NCI-H748 (cell line): Measurements from ENCODE around the gene MX1.
A peak's percentile ranks its signal among the peaks of the same experiment; 100 is the strongest.

ENCODE experiments used
- DNase-seq: peaks from one replicate; lab custom pipeline; 2025; ENCODE audit not compliant: unreplicated experiment; lab: John Stamatoyannopoulos, UW

MX1 gene

DNA sequence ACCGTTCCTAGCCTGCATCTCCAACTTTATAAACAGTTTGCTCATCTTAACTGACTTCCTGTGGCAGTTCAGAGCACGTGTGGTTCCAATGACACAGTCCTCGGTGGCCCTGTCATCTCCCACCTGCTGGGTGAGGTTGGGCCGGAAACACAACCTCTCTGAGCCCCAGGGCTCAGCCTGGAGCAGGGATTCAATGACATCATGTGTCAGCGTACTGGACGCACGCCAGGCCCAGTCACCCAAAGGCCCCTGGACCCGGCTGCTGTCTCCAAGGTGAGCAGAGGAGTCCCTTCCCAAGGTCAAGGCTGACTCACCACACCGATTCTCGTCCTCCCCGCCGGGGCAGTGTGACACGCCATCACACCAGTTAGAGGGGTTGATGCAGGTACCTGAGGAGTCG is 62.0 kb downstream of the MX1 start:
- no peak for DNase-seq

DNA sequence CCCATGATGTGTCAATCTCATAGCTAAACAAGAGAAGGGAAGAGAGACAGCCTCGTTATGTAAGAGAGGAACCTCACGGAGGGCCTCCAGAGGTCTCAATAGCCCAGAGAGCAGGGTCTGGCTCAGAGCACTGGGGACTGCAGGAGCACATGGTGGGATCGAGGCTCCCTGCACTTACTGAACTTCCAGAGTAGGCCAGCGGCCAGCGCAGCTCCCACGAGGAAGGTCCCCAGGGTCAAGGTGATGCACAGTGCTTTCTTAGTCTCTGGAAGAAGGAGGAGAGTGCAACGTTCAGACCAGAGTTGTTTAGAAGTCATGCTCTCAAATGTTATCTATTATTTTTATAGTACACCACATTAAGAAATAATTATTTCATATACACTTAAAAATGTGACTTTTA is 63.3 kb downstream of the MX1 start:
- DNase-seq, result no peak

DNA sequence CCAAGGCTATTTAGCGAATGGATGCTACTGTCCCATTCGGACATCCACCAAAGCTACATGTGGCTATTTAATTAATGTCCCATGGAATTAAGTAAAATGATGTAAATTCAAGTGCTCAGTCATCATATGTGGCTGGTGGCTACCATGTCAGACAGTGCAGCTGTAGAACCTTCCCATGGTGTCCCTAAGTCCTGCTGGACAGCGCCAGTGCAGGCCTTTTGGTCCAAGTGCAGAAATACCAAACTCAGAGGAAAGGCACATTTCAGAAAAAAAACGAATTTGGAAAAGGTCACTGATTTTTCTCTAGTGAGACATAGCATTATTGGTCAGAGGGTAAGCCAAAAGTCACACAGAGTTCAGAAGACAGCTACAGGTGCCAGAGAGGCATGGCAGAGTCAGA is 64.3 kb downstream of the MX1 start:
- no peak for DNase-seq

DNA sequence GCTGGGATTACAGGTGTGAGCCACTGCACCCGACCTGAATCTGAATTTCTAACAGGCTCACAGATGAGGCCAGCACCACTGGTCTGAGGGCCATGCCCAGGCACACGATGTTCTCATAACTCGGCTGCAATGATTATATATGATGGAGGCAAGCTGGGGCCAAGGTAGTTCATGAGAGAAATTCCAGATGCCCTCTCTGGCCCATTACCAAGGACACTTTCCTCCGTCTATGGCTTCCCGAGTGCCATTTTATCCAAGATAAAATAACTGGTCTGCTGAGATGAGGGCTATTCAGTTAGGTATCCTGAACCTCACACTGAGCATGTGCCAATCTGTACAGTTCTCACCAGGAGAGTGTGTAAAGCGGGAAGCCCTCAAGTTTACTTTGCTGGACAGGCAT is 65.4 kb downstream of the MX1 start:
- no peak for DNase-seq

DNA sequence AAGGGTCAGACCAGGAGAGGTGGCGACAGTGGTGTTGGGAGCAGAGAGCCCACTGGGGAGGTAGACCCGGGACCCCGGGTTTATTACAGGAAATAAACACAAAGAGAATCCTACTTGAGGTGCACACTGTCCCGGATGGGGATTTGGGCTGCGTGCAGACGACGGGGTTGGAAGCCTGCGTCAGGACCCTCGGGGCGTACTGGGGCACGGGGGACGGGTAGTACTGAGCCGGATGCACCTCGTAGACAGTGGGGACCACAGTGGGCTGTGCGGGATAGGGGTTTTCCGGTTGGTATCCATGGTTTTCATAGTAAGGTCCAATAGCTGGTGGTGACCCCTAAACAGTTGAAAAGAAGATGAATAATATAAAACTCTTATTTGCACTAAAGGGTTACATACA is 68.2 kb downstream of the MX1 start:
- no peak for DNase-seq

DNA sequence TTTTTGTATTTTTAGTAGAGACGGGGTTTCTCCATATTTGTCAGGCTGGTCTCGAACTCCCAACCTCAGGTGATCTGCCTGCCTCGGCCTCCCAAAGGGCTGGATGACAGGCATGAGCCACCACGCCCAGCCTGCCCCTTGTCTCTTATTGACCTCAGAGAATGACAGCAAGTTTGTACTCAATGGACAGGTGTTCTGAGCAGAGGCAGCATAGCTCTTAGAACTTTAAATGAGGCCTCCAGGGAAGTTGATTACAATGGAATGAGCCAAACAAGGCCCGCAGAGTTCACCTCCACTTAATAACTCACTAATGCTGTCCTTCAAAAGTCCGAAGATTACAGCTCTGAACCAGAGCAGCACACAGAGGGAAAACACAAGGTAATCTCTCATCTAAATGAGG is 71.0 kb downstream of the MX1 start:
- DNase-seq, result no peak

DNA sequence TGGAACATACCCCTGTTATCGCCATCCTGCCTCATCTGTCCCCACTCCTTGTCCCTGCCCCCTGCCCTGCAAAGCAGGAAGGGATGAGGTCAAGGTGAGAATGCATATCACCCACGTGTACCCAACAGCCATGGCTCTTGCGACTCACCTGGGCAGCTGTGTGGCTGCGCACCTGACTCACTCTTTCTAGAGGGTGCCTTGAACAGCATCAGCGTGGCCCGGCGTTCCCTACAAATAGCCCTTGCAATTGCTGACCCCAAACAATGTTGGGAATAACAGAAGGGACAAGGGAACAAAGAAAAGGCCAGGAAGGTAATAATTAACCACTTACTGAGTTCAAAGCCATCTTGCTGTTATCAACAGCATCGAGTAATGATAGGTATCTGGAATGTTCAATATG is 71.7 kb downstream of the MX1 start:
- no peak for DNase-seq

DNA sequence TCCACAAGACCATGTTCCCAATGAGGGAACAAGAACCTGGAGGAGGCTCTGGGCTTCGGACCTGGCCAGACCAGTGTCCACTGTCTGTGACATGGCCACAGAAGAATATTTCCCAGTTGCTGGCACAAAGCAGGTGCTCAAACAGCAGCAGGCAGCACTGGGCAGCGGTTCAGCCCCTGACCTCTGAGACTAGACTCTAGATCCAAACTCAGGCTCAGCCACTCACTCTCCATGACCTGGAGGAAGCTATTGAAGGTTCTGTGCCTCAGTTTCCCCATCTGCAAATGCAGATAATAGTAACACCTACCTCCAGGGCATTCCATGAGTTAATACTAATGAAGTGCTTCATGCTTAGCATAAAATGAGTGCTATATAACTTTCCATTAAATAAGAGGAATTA is 73.9 kb downstream of the MX1 start:
- DNase-seq, result no peak

DNA sequence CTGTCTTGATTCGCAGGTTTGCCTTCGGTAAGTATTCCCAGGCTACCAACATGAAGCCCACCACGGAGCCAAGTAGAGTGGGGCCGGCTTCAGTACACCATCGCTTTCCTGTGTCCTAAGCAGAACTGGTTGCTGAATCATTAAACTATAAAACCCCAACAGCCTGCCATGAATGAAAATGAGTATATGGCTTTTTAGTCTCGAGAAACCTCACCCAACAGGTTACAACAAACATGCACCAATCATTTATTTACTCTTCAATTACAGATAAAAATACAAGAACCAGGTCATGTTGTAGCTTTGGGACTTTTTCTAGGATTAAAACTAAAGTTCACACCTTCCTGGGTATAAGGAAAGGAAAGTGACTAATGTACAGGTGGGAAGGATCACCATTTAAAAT is 74.3 kb downstream of the MX1 start:
- DNase-seq, result no peak

DNA sequence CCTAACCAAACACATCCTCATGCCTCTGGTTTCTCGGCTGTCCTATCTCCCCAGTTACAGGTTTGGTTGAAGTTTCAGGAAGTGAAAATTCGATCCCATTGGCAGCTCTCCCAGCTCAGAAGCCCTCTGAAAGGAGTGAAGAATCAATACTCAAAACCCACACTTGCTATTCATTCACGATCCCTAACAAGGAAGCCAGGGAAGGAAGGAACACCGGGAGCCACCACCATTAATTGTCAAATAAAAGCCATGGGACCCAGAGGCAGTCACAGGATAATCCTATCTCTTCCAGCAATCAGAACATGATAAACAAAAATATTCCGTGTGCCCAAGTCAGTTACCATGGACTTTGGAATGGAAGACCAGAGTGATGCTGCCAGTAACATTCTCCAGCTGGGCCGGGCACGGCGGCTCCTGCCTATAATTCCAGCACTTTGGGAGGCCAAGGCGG is 74.9 kb downstream of the MX1 start:
- no peak for DNase-seq

DNA sequence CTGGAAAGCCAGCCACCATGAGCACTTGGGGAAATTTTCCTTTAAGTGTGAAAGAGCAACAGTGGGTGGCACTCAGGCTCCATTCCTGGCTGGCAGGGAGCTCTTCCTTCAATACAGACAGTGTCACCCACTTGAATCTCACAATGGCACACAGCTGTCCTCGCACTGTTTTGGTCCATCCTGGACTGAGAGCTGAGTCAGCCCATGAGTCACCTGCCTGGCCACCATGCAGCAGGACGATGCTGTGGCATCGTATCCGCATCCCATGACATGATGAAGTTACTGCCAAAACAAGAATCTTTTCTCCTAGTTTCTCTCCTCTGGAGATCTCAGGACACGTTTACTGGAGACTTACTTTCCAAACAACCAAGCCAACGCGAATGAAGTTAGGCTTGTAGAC is 75.9 kb downstream of the MX1 start:
- no peak for DNase-seq

DNA sequence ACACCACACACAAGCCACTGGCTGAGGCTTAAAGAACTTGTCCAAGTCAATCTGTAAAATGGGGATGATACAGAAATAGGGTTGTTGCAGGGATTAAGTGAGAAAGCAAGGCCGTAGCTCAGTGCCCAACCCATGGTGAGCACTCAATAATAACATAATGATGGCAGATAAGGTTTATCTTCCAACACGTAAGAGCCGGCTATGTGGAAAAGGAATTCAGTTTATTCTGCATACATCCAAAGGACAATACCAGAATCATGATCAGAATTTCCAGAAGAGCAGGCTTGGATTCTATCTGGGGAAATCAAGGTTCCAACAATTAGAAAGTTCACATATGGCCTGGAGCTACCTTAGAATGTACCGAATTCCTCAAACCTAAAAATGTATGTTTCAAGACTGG is 77.3 kb downstream of the MX1 start:
- no peak for DNase-seq

DNA sequence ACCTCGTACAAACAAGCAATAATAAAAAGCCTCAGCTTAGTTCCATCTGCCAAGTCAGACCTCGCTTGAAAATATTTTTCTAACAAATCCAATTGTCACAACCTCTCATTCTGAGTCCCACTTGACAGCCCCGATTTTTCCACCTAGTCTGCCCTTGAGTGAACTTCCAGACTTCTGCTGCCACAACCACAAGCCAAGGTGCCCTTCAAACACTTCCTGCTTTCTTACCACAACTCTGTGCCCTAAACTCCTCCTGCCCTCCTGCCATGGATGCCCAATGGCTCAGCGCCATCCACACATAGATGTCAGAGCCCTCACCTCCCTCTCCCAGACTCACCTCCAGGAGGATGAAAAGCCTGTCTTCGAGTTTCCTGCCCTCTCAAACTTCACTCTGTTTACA is 78.0 kb downstream of the MX1 start:
- DNase-seq, result no peak

DNA sequence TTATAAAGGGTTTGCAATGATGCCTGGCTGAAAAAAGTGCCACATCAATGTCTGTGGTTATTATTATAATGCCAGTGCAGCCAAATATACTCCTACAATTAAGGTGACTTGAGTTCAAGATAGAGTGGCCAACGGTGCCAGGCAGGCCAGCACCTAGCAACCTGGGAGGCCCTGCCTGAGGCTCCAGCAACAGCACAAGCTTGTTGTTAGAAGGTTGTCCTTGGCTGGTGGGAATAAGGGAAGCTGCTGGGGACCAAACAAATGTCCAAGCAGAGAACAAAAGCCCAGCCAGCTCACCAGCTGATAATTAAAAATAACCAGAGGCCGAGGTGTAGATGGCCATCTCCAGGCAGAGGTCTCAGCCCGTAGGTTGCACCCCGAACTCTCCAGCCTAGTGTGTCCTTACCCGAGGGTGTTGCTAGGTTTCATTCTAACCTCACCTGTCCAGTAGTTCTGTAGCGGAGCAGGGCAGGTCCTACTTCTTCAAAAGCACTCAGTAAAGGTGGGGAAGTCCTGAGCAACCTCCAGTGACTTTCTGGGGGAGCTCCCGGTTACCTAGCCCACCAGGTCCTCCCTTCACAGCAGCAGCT is 80.1 kb downstream of the MX1 start:
- DNase-seq, result no peak

DNA sequence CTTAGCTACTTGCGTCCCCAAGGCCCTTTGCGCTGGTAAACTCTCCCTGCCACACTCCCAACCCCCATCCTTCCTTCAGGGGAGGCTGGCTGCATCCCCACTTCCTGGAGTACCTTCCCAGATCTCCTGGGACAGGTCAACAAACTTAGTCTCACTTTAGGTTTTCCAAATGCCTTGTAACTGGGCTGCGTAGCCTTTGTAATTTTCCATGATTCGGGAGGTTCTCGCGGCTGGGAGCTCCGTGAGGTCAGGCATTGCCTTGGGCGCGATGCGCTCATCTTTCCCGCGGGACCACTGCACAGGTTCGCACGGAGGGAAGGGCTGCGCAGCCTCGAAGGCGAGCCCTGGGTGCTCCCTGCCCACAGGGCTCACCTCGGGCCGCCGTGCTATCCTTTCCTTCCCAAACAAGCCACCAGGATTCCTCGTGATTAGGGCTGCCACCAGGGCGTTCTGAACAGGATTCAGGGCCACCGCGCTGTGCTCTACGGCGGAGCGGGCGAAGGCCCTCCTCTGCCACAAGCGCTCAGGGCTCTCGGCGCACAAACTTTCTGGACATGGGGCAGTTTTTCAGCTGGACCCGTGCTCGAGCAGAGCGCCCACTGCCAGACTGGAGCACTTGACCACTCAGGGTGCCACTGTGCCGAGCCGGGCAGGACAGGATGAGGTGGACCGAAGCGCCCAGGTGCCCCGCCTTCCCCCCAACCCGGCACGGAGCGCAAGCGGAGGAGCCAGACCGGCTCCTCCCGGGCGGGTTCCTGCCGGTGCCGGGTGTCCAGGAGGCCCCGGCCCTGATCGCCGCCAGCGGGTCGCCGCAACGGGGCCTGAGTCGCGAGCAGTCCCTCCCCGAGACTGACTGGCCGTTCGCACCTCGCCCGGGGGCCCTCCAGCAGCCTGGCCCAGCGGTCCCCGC is 80.8 kb downstream of the MX1 start:
- DNase-seq, result peak; percentile 23

DNA sequence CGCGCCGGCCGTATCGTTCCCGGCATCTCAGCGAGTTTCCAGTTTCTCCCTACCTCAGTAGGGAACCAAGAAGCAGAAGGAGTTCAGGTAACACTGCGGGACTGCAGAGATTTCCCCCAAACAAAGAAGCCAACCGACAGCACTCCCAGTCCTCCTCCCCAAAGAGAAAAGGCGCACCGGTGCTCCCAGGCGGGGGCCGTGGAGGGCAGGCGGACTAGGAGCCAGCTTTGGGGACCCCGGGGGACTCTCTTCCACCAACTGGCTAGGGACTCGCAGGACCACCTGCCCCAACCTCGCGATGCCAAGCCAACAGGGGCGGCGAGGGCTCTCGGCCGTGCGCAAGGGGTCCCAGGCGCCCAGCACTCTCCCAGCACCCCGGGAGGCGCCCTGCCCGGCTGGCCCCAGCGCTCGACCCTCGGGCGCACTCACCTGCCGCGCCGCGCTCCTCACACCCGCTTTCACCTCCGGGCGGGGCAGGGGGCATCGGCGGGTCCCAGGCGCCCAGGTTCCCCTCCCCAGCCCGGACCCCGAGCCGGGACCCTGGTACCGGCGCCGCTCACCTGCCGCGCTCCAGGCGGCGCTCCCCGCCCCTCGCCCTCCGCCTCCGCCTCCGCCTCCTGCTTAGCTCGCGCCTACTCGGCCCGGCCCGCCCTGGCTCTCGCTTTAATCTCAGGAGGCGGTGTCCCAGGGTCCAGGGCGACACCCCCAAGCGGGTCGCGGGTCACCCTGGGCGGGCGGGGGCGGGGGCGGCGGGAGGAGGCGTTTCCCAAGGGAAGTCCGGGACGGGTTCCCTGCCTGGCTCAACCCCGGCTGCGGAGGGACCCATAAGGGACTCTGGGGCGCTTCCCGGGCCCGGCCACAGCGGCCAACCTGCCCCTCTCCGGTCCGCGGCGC is 81.7 kb downstream of the MX1 start, which contains the start of gene TMPRSS2:
TSS of gene TMPRSS2 (minus strand) at position 638 of the 894 bp plus-strand sequence. CDS start 10,025 bp downstream, outside the sequence.
- DNase-seq, result peak; percentile 30

DNA sequence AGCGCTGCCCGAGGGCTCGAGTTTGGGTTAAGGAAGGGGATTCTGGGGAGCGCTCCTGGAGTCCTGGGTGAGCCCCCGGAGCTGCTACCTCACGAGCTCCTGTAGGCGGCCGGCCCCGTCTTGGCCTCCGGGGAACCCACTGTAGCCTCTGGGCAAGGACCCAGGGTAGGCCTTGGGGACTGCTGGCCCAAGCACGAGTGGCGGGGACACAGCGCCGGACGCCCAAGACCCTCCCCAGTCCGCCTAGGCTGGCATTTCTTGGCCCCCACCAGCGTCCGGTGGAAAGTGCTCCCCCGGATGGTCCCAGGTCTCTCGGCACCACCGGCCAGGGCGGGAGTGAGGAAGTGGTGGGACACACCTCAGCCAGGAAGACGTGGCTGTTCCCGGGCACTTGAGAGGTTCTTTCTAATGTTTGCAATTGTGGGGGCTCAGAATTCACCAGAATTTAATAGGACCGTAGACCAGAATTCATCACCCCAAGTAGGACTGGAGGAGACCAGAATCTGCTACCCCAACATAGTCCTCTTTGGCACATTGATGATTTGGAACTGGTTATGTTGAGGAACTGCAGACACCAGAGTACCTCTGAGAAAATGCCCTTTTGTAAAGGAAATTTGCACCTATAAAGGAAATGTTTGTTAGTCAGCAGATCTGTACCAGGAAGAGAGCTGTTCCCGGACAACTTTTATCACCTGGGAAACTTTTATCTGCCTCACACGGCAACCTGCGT is 82.5 kb downstream of the MX1 start:
- DNase-seq, result no peak
